AG09309 (cell line): Measurements from ENCODE around the gene GAL3ST2.

Experiments used
- DNase-seq: peaks from one replicate; pipeline ENCODE4 v3.0.0-alpha.2; 2010; ENCODE audit warnings: low read depth
- H3K4me3 ChIP-seq: 2 replicates; pipeline ENCODE4 v1.5.1; 2011; ENCODE audit warnings: mild to moderate bottlenecking, low read depth, low read length, moderate library complexity; ENCODE audit not compliant: control insufficient read depth
- CTCF ChIP-seq: IDR thresholded peaks from 2 replicates; pipeline ENCODE4 v1.5.1; 2011; ENCODE audit warnings: mild to moderate bottlenecking, low read depth, low read length, inconsistent platforms; ENCODE audit not compliant: insufficient read depth, control insufficient read depth; ENCODE audit errors: missing control alignments

The GAL3ST2 gene

GRCh38 chr2:241760301-241760771 lies 16.3 kb upstream of the GAL3ST2 start:
- TF ChIP-seq CTCF: no peak
- H3K4me3 ChIP-seq: no peak overlapping the region
- DNase-seq: no peak

GRCh38 chr2:241762321-241762932 lies 14.2 kb upstream of the GAL3ST2 start:
- DNase-seq: no peak
- TF ChIP-seq CTCF: no peak
- no peak overlapping the region for H3K4me3 ChIP-seq

GRCh38 chr2:241762933-241763369 lies 13.7 kb upstream of the GAL3ST2 start:
- TF ChIP-seq CTCF: no peak
- H3K4me3 ChIP-seq: no peak overlapping the region
- DNase-seq: no peak

GRCh38 chr2:241763551-241764274 lies 12.9 kb upstream of the GAL3ST2 start:
- no peak for TF ChIP-seq CTCF
- H3K4me3 ChIP-seq: no peak overlapping the region
- DNase-seq: no peak

GRCh38 chr2:241764275-241765241 lies 12.1 kb upstream of the GAL3ST2 start:
- no peak for TF ChIP-seq CTCF
- DNase-seq: no peak
- no peak overlapping the region for H3K4me3 ChIP-seq
